HFFc6 (cell line): ENCODE data around the gene EXOC2. TPM values are rescaled to one million over a fixed set of nuclear protein-coding genes. Genes with fewer than 3 reads are reported as not detected.

Experiments used
- DNase-seq: peaks from one replicate; pipeline ENCODE4 v3.0.0-alpha.2; 2018
- H3K27ac Mint-ChIP-seq: 2 replicates; pipeline ENCODE4 v1.8.0; 2020; ENCODE audit warnings: mild to moderate bottlenecking, mixed read lengths
- H3K27me3 Mint-ChIP-seq: 2 replicates; pipeline ENCODE4 v1.8.0; 2021; ENCODE audit warnings: mild to moderate bottlenecking, moderate library complexity, mixed read lengths; ENCODE audit not compliant: insufficient read depth
- H3K36me3 Mint-ChIP-seq: 2 replicates; pipeline ENCODE4 v1.8.0; 2021; ENCODE audit warnings: low read depth, mixed read lengths
- H3K4me1 Mint-ChIP-seq: 2 replicates; pipeline ENCODE4 v1.8.0; 2020; ENCODE audit warnings: low read depth, mixed read lengths
- H3K4me3 Mint-ChIP-seq: 2 replicates; pipeline ENCODE4 v1.8.0; 2020; ENCODE audit warnings: mild to moderate bottlenecking, moderate library complexity, mixed read lengths
- H3K9me3 Mint-ChIP-seq: 2 replicates; pipeline ENCODE4 v1.8.0; 2020; ENCODE audit warnings: mild to moderate bottlenecking, mixed read lengths
- CTCF ChIP-seq: fragments of 200-600 bp; sonication (generic); IDR thresholded peaks from 2 replicates; pipeline ENCODE4 v1.5.0; 2021; ENCODE audit warnings: antibody characterized with exemption, mild to moderate bottlenecking
- total RNA-seq, 6 experiments: library from RNA; stranded (reverse); fragmentation: NEBNext Ultra II Directional; extraction: Animal tissue kit (Norgen Biotek cat#: 25700); gene quantifications; 2 replicates in 1 of 6; 3 replicates in 5 of 6; pipeline ENCODE4 v1.2.3, GENCODE V29; 2021

The EXOC2 gene
- total RNA-seq, 6 experiments from 2014 or later: 19.3 to 22.4 (median 20.3) TPM

GRCh38 chr6:453152-453551 lies 239.8 kb downstream of the EXOC2 start:
- TF ChIP-seq CTCF: no peak
- H3K9me3 Mint-ChIP-seq: peaks cover 32% of the 10 kb centered on the region
- H3K4me1 Mint-ChIP-seq: no peaks in the 10 kb centered on the region
- no peak overlapping the region for H3K27ac Mint-ChIP-seq
- no peak for DNase-seq
- no peak overlapping the region for H3K4me3 Mint-ChIP-seq
- peaks cover 10% of the 10 kb centered on the region for H3K36me3 Mint-ChIP-seq
- H3K27me3 Mint-ChIP-seq: peaks cover 5% of the 10 kb centered on the region

GRCh38 chr6:452301-453067 lies 240.5 kb downstream of the EXOC2 start:
- Mint-ChIP-seq H3K36me3 (peaks cover 10% of the 10 kb centered on the region), H3K27ac (no peak overlapping the region), H3K4me3 (no peak overlapping the region), H3K4me1 (no peaks in the 10 kb centered on the region), H3K27me3 (peaks cover 5% of the 10 kb centered on the region), H3K9me3 (peaks cover 31% of the 10 kb centered on the region)
- TF ChIP-seq CTCF: no peak
- no peak for DNase-seq

- TF ChIP-seq CTCF: no peak
- DNase-seq: no peak
- H3K36me3 Mint-ChIP-seq: peaks cover 10% of the 10 kb centered on the region
- no peak overlapping the region for H3K27ac Mint-ChIP-seq
- peaks cover 25% of the 10 kb centered on the region for H3K9me3 Mint-ChIP-seq
- H3K27me3 Mint-ChIP-seq: peaks cover 5% of the 10 kb centered on the region
- H3K4me1 Mint-ChIP-seq: no peaks in the 10 kb centered on the region
- H3K4me3 Mint-ChIP-seq: no peak overlapping the region
Measured at GRCh38 chr6:451847-452246, 241.1 kb downstream of the EXOC2 start.

GRCh38 chr6:451336-451735 lies 241.6 kb downstream of the EXOC2 start:
- no peak for DNase-seq
- Mint-ChIP-seq H3K27me3 (peaks cover 7% of the 10 kb centered on the region), H3K27ac (no peak overlapping the region), H3K4me1 (no peaks in the 10 kb centered on the region), H3K9me3 (peaks cover 24% of the 10 kb centered on the region), H3K36me3 (peaks cover 10% of the 10 kb centered on the region), H3K4me3 (no peak overlapping the region)
- no peak for TF ChIP-seq CTCF

GRCh38 chr6:449486-450419 lies 243.2 kb downstream of the EXOC2 start:
- Mint-ChIP-seq H3K27me3 (peaks cover 11% of the 10 kb centered on the region), H3K9me3 (peaks cover 27% of the 10 kb centered on the region), H3K4me1 (no peaks in the 10 kb centered on the region), H3K27ac (no peak overlapping the region), H3K36me3 (peaks cover 10% of the 10 kb centered on the region), H3K4me3 (no peak overlapping the region)
- TF ChIP-seq CTCF: no peak
- no peak for DNase-seq
